NCI-H1092 (cell line): Measurements from ENCODE around the gene CLIP4.

Experiments
- DNase-seq: peaks from one replicate; lab custom pipeline; 2025; lab: John Stamatoyannopoulos, UW

CLIP4 gene

GRCh38 chr2:29222381-29223179 lies 107.4 kb downstream of the CLIP4 start:
- no peak for DNase-seq

- DNase-seq = no peak
Observed at GRCh38 chr2:29223257-29223656, 108.0 kb downstream of the CLIP4 start.

GRCh38 chr2:29223851-29224692 lies 108.9 kb downstream of the CLIP4 start:
- DNase-seq = no peak

- no peak for DNase-seq
Observed at GRCh38 chr2:29224693-29225551, 109.7 kb downstream of the CLIP4 start.

- DNase-seq = no peak
Observed at GRCh38 chr2:29225814-29226213, 110.6 kb downstream of the CLIP4 start.

GRCh38 chr2:29226375-29226774 lies 111.2 kb downstream of the CLIP4 start:
- no peak for DNase-seq

GRCh38 chr2:29226808-29227207 lies 111.6 kb downstream of the CLIP4 start:
- no peak for DNase-seq

GRCh38 chr2:29227935-29228675 lies 112.9 kb downstream of the CLIP4 start:
- DNase-seq = no peak

- no peak for DNase-seq
Observed at GRCh38 chr2:29228947-29229346, 113.7 kb downstream of the CLIP4 start.

GRCh38 chr2:29229640-29230039 lies 114.4 kb downstream of the CLIP4 start:
- DNase-seq = no peak

- DNase-seq = no peak
Observed at GRCh38 chr2:29232041-29232440, 116.8 kb downstream of the CLIP4 start.

GRCh38 chr2:29233428-29233827 lies 118.2 kb downstream of the CLIP4 start:
- no peak for DNase-seq

GRCh38 chr2:29235411-29235810 lies 120.2 kb downstream of the CLIP4 start:
- no peak for DNase-seq

GRCh38 chr2:29236074-29236473 lies 120.9 kb downstream of the CLIP4 start:
- no peak for DNase-seq

- DNase-seq = no peak
Observed at GRCh38 chr2:29238497-29238896, 123.3 kb downstream of the CLIP4 start.
